HFF-Myc (cell line): ENCODE results near the gene DDX39B.

Source experiments
- DNase-seq: peaks from one replicate; pipeline ENCODE4 v3.0.0-alpha.2; 2011; ENCODE audit warnings: low read depth; ENCODE audit errors: extremely low read depth
- H3K4me3 ChIP-seq: replicated peaks from 2 replicates; pipeline ENCODE4 v1.5.1; 2011; ENCODE audit warnings: low read depth, mild to moderate bottlenecking, control low read depth, low read length
- CTCF ChIP-seq: IDR thresholded peaks from 2 replicates; pipeline ENCODE4 v1.5.1; 2012; ENCODE audit warnings: mild to moderate bottlenecking, low read depth, low read length, control low read depth; ENCODE audit errors: missing control alignments

The DDX39B gene

GRCh38 chr6:31574106-31575061 lies 32.6 kb upstream of the DDX39B start:
- TF ChIP-seq CTCF, result no peak
- H3K4me3 ChIP-seq, result no peak overlapping the region
- DNase-seq, result no peak

- TF ChIP-seq CTCF, result no peak
- DNase-seq, result no peak
- no peak overlapping the region for H3K4me3 ChIP-seq
Observed at GRCh38 chr6:31573239-31574105, 31.7 kb upstream of the DDX39B start.

DNA sequence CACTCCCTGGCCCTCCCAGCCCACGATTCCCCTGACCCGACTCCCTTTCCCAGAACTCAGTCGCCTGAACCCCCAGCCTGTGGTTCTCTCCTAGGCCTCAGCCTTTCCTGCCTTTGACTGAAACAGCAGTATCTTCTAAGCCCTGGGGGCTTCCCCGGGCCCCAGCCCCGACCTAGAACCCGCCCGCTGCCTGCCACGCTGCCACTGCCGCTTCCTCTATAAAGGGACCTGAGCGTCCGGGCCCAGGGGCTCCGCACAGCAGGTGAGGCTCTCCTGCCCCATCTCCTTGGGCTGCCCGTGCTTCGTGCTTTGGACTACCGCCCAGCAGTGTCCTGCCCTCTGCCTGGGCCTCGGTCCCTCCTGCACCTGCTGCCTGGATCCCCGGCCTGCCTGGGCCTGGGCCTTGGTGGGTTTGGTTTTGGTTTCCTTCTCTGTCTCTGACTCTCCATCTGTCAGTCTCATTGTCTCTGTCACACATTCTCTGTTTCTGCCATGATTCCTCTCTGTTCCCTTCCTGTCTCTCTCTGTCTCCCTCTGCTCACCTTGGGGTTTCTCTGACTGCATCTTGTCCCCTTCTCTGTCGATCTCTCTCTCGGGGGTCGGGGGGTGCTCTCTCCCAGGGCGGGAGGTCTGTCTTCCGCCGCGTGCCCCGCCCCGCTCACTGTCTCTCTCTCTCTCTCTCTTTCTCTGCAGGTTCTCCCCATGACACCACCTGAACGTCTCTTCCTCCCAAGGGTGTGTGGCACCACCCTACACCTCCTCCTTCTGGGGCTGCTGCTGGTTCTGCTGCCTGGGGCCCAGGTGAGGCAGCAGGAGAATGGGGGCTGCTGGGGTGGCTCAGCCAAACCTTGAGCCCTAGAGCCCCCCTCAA lies 30.5 kb upstream of the DDX39B start, which contains the start of gene LTA:
Gene LTA (plus strand): TSS at position 249 of the 871 bp plus-strand sequence. CDS start 454 bp downstream, at position 703.
- no peak for DNase-seq
- no peak within 1 kb of the TSS for H3K4me3 ChIP-seq
- TF ChIP-seq CTCF, result no peak

DNA sequence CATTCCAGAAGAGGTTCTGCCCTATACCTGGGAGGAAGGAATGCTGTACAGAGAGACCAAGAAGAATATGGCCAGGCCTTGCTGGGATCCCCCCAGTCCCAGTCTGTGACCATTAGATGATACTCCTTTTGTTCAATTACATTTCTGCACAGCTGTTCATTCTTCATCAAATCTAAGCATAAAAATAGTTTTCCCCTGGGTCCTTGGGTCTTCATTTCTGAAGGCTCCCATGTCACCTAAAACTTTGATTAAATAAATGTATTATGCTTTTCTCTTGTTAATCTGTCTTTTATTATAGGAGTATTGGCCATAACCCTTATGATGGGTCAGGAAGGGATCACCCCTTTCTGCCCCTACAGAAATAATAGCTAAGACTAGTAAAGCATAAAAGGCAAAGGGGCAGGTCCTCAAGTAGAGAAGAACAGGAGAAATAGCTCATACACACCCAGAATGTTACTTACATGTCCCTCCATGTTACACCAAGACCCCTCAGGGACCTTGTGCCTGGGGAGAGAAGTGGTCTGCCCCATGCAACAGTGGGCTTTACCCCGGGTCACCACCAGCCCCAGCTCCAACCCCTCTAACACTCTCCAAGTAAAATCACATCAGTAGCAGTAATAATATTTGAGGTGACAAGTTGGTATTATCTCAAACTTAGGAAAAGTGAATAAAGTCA lies 28.2 kb upstream of the DDX39B start:
- TF ChIP-seq CTCF, result no peak
- H3K4me3 ChIP-seq, result no peak overlapping the region
- no peak for DNase-seq

DNA sequence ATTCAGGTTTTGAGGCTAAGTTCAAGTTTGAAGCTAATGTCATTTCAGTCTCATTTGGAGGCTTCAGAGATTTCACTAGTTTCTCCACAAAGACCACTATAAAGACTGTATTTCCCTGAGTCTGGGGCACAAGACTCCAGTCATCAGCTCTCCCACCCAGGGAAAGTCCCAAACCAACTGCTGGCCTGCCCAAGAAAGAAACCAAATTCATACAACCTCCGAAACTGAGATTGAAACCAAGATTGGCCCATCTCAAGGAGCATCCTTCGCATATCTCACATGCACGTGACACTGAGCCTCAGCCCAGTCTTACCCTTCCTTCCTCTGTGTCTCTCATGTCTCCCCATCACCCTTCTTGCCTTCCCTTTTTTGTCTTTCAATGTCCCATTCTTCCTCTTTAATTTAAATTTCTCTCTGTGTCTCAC lies 26.7 kb upstream of the DDX39B start:
- TF ChIP-seq CTCF, result no peak
- DNase-seq, result no peak
- no peak overlapping the region for H3K4me3 ChIP-seq
